Measurements from ENCODE around the gene HECTD4. TPM values are rescaled to one million over a fixed set of nuclear protein-coding genes. Genes with fewer than 3 reads are reported as not detected.
"Not testable (repeated sequence)": the region's sequence is repeated elsewhere in the genome, so short reads cannot be mapped to it uniquely, and the experiment has no call there.

Gene HECTD4
- total RNA-seq, 1 donor from 2014 or later, result 20.2 TPM

- no peak for ATAC-seq
- intact Hi-C loops (cut with micrococcal nuclease), result no loop called here
- DNase-seq, result no peak
These were observed 87.4 kb downstream of the HECTD4 start for GRCh38 chr12:112294793-112295192.

GRCh38 chr12:112288638-112289037 lies 93.6 kb downstream of the HECTD4 start:
- ATAC-seq, result no peak
- no peak for DNase-seq
- intact Hi-C loops (cut with micrococcal nuclease), result no loop called here

- no peak for ATAC-seq
- DNase-seq, result no peak
- intact Hi-C loops (cut with micrococcal nuclease), result no loop called here
These were observed 96.4 kb downstream of the HECTD4 start for GRCh38 chr12:112285600-112286401.

- ATAC-seq, result peak; percentile 83
- intact Hi-C loops (cut with micrococcal nuclease), result no loop called here
- peak; percentile 44 for DNase-seq
These were observed 98.7 kb downstream of the HECTD4 start for GRCh38 chr12:112283546-112283945.

GRCh38 chr12:112282920-112283319 lies 99.3 kb downstream of the HECTD4 start:
- DNase-seq (no peak), ATAC-seq (no peak)
- intact Hi-C loops (cut with micrococcal nuclease), result no loop called here

GRCh38 chr12:112275836-112276235 lies 106.4 kb downstream of the HECTD4 start:
- intact Hi-C loops (cut with micrococcal nuclease), result no loop called here
- DNase-seq (no peak), ATAC-seq (no peak)

- intact Hi-C loops (cut with micrococcal nuclease), result no loop called here
- ATAC-seq (no peak), DNase-seq (no peak)
These were observed 107.0 kb downstream of the HECTD4 start for GRCh38 chr12:112275207-112275606.

GRCh38 chr12:112270673-112271072 lies 111.6 kb downstream of the HECTD4 start:
- DNase-seq, result no peak
- intact Hi-C loops (cut with micrococcal nuclease), result no loop called here
- ATAC-seq, result no peak

GRCh38 chr12:112266473-112266872 lies 115.8 kb downstream of the HECTD4 start:
- DNase-seq (no peak), ATAC-seq (no peak)
- intact Hi-C loops (cut with micrococcal nuclease), result no loop called here

GRCh38 chr12:112261559-112261958 lies 120.7 kb downstream of the HECTD4 start:
- ATAC-seq, result peak; percentile 46
- intact Hi-C loops (cut with micrococcal nuclease), result no loop called here

GRCh38 chr12:112258926-112259325 lies 123.3 kb downstream of the HECTD4 start:
- ATAC-seq, result no peak
- no peak for DNase-seq
- intact Hi-C loops (cut with micrococcal nuclease), result no loop called here

More at GRCh38 chr12:112261559-112261958, 120.7 kb downstream of the HECTD4 start:
- no peak for DNase-seq

GRCh38 chr12:112256780-112257179 lies 125.5 kb downstream of the HECTD4 start:
- ATAC-seq, result no peak
- intact Hi-C loops (cut with micrococcal nuclease), result no loop called here

GRCh38 chr12:112252184-112252583 lies 130.0 kb downstream of the HECTD4 start:
- DNase-seq, result no peak
- ATAC-seq, result no peak
- intact Hi-C loops (cut with micrococcal nuclease), result no loop called here

More at GRCh38 chr12:112256780-112257179, 125.5 kb downstream of the HECTD4 start:
- no peak for DNase-seq

GRCh38 chr12:112244902-112245301 lies 137.3 kb downstream of the HECTD4 start:
- ATAC-seq; intact Hi-C loops (cut with micrococcal nuclease); DNase-seq: not testable (repeated sequence)

GRCh38 chr12:112243255-112244110 lies 138.7 kb downstream of the HECTD4 start:
- no peak for ATAC-seq
- intact Hi-C loops (cut with micrococcal nuclease), result no loop called here
- no peak for DNase-seq

GRCh38 chr12:112241176-112241575 lies 141.1 kb downstream of the HECTD4 start:
- ATAC-seq (no peak), DNase-seq (no peak)
- intact Hi-C loops (cut with micrococcal nuclease), result no loop called here

- no peak for ATAC-seq
These were observed 142.3 kb downstream of the HECTD4 start for GRCh38 chr12:112239881-112240280.

GRCh38 chr12:112239020-112239419 lies 143.2 kb downstream of the HECTD4 start:
- intact Hi-C loops (cut with micrococcal nuclease), result no loop called here
- ATAC-seq (no peak), DNase-seq (no peak)

More at GRCh38 chr12:112239881-112240280, 142.3 kb downstream of the HECTD4 start:
- intact Hi-C loops (cut with micrococcal nuclease), result no loop called here
- DNase-seq, result no peak

- intact Hi-C loops (cut with micrococcal nuclease), result no loop called here
- no peak for DNase-seq
- ATAC-seq, result no peak
These were observed 143.8 kb downstream of the HECTD4 start for GRCh38 chr12:112238441-112238840.

GRCh38 chr12:112236786-112237185 lies 145.4 kb downstream of the HECTD4 start:
- DNase-seq (no peak), ATAC-seq (no peak)
- intact Hi-C loops (cut with micrococcal nuclease), result no loop called here
